Umbilical cord (tissue), 2 donors: ENCODE measurements around the gene KCTD11. TPM values are rescaled to one million over a fixed set of nuclear protein-coding genes. Genes with fewer than 3 reads are reported as not detected.
"Not testable (repeated sequence)": the region's sequence is repeated elsewhere in the genome, so short reads cannot be mapped to it uniquely, and the experiment has no call there.

Source experiments
- DNase-seq: peaks from one replicate; pipeline ENCODE4 v3.0.0-alpha.2; 2015; ENCODE audit warnings: low spot score
- total RNA-seq: library from RNA; depleted of rRNA; stranded (reverse); fragments of >200 nt; gene quantifications from one replicate; pipeline ENCODE4 v1.2.3, GENCODE V29; 2014; ENCODE audit warnings: low replicate concordance; ENCODE audit not compliant: insufficient read depth

The KCTD11 gene
- total RNA-seq, 1 donor from 2014 or later: 18.3 TPM

DNA sequence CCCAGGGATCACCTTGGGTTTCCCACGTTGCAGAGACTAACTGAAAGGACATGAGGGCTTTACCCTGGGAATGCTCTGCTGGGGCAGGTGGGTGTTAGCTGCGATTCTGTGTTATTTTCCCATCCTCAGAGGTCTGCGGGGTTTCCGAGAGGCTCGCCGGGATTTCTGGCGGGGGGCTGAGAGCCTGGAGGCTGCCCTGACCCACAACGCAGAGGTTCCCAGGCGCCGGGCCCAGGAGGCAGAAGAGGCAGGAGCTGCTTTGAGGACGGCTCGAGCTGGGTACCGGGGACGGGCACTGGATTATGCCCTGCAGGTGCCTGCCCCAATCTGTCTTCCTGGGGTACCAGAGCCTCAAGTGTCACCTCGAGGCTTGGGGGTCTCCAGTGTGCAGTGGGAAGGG, 8.7 kb upstream of the KCTD11 start:
- no peak for DNase-seq

DNA sequence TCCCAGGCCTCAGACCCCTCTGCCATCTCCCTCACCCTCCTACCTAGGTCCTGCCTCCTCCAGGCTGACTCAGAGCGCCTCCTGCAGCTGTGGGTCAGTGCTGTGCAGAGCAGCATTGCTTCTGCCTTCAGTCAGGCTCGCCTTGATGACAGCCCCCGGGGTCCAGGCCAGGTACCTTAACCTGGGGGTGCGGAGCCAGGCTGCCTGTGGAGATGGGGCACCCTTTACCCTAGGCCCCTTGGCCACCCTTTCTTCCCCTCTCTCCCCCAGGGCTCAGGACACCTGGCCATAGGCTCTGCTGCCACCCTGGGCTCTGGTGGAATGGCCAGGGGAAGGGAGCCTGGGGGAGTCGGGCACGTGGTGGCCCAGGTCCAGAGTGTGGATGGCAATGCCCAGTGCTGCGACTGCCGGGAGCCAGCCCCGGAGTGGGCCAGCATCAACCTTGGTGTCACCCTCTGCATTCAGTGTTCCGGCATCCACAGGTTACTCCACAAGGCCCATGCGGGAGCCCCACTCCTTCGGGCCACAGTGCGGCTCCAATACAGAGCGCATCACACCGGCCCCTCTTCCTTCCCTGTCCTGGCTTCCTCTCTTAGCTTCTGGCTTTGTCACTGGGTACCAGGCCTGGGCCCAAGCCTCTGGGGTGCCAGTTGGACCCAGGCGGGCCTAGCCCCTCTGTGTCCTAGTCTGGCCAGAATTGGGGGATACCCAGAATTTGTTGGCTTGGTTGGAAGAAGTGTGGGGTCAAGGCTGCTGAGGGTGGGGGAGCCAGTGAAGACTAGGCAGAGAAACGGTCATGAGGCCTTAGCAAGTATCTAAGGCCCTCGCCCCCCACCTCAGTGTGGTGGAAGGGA, 5.0 kb upstream of the KCTD11 start:
- DNase-seq: no peak

- DNase-seq: peak; percentile 69
Measured at GRCh38 chr17:7347630-7348477, 4.1 kb upstream of the KCTD11 start.

DNA sequence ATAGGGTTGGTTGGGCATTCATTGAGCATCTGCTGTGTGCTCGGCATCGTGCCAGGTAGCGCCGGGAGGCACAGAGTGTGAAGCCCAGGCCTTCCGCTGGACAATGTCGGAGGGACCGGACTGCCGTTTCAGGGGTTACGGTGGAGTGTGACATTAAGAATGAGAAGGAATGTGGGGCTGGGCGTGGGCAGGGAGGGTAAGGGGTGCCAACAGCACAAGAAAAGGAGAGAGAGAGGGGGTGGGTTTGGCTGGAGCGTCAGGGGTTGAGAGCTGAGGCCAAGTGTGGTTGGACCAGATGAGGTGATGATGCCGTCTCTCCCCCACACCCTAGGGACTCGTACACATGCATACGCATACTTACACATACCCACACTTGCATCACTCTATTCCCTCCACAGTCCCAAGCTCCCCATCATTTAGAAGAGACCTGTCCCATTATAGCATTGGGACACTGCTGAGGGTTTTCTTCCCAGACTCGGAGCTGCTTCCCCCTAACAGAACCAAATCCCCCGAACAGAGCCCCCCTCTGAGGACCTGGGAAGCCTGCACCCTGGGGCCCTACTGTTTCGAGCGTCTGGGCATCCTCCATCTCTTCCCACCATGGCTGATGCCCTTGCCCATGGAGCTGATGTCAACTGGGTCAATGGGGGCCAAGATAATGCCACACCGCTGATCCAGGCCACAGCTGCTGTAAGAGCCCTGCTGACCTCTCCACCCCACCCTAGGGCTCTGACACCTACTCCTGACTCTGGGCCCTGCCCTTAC, 3.3 kb upstream of the KCTD11 start:
- DNase-seq: no peak

GRCh38 chr17:7352503-7352889, 534 bp downstream of the KCTD11 start:
- DNase-seq: no peak

DNA sequence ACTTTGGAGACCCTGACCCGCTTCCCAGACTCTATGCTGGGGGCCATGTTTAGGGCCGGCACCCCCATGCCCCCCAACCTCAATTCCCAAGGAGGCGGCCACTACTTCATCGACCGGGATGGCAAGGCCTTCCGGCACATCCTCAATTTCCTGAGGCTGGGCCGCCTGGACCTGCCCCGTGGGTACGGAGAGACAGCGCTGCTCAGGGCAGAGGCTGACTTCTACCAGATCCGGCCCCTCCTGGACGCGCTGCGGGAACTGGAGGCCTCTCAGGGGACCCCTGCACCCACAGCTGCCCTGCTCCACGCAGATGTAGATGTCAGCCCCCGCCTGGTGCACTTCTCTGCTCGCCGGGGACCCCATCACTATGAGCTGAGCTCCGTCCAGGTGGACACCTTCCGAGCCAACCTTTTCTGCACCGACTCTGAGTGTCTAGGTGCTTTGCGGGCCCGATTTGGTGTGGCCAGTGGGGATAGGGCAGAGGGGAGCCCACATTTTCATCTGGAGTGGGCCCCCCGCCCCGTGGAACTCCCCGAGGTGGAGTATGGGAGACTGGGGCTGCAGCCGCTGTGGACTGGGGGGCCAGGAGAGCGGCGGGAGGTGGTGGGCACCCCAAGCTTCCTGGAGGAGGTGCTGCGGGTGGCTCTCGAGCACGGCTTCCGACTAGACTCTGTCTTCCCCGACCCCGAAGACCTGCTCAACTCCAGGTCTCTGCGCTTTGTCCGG, 1.1 kb downstream of the KCTD11 start:
- DNase-seq: no peak

GRCh38 chr17:7354262-7354843, 2.4 kb downstream of the KCTD11 start:
- DNase-seq: peak; percentile 93

DNA sequence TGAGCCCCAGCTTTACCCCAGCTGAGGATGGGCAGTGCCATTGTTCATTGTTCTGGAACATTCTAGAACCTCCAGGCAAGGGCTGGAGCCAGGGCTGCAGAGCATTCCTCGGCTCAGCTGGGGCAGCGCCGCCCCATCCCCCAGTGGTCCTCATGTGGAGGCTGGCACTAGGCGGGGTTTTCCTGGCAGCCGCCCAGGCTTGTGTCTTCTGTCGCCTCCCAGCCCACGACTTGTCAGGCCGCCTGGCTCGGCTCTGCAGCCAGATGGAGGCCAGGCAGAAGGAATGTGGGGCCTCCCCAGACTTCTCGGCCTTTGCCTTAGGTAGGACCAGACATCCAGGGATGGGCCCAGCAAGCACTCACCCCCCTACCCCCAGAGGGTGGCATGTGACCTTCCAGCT, 3.1 kb downstream of the KCTD11 start, which contains the start of gene TMEM95:
Gene TMEM95 (plus strand): TSS at position 104 of the 400 bp plus-strand sequence. CDS start 49 bp downstream, at position 153.
- peak; percentile 55 for DNase-seq

- no peak for DNase-seq
Measured at GRCh38 chr17:7355573-7355972, 3.6 kb downstream of the KCTD11 start.

DNA sequence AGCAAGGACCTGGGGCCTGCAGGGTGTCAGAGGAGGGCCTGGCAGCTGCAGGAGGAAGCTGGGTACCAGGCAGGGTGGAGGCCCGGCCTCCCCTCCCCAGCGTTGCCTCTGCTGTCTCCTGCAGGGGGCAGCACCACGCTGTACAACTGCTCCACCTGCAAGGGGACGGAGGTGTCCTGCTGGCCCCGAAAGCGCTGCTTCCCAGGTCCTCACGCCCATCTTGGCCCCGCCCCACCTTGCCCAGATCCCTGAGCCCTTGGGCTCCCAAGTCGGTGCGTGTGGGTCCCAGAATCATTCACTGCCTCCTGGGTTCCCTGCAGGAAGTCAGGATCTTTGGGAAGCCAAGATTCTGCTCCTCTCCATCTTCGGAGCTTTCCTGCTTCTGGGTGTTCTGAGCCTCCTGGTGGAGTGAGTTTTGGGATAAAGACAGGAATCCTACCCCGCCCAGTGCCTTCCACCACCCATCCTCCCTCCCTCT, 4.1 kb downstream of the KCTD11 start:
- peak; percentile 73 for DNase-seq

GRCh38 chr17:7356756-7357155, 4.8 kb downstream of the KCTD11 start:
- DNase-seq: peak; percentile 86

GRCh38 chr17:7357381-7357780, 5.4 kb downstream of the KCTD11 start:
- no peak for DNase-seq

- DNase-seq: no peak
Measured at GRCh38 chr17:7361906-7362305, 9.9 kb downstream of the KCTD11 start.

DNA sequence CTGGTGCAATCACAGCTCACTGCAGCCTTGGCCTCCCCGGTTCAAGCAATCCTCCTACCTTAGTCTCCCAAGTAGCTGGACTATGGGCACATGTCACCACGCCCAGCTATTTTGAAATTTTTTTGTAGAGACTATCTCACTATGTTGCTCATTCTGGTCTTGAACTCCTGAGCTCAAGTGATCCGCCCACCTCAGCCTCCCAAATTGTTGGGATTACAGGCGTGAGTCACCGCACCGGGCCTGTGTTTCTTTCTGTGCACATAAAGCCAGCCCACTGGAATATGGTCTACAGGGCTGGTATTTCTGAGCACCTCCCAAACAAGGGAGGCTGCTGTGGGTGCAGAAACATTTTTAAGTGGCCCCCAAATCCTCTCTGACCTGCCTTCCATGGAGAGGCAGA, 11.3 kb downstream of the KCTD11 start:
- no peak for DNase-seq

GRCh38 chr17:7365963-7366362, 14.0 kb downstream of the KCTD11 start:
- not testable (repeated sequence) for DNase-seq

GRCh38 chr17:7367083-7367482, 15.1 kb downstream of the KCTD11 start:
- DNase-seq: no peak

- DNase-seq: no peak
Measured at GRCh38 chr17:7367918-7368598, 16.1 kb downstream of the KCTD11 start.

DNA sequence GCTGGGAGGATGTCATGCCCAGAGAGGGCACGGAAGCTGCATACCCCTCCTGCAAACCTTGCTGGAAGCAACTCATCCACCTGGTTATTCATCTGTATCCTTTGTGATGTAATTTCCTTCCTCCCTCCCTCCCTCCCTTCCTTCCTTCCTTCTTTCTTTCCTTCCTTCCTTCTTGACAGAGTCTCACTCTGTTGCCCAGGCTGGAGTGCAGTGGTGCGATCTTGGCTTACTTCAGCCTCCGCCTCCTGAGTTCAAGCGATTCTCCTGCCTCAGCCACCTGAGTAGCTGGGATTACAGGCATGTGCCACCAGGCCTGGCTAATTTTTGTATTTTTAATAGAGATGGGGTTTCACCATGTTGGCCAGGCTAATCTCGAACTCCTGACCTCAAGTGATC, 16.6 kb downstream of the KCTD11 start:
- not testable (repeated sequence) for DNase-seq

DNA sequence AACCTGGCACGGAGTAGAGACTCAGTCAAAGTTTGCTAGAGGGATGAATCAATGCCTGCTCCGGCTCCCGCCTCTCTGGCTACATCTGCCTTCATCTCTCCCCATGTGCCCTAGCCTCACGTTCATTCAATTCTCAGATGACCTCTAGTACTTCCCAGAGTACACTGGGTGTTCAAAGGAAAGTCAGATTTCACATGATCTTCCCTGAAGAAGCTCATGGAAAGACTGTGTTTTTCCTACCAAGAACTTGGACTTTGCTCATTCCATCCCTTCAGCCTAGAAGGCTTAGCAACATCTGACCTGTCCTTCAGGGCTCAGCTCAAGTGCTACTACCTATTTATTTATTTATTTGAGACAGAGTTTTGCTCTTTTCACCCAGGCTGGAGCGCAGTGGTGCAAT, 17.9 kb downstream of the KCTD11 start:
- DNase-seq: no peak

- DNase-seq: no peak
Measured at GRCh38 chr17:7370853-7371252, 18.9 kb downstream of the KCTD11 start.
